ENCODE data around the gene IQSEC3.
A peak's percentile ranks its signal among the peaks of the same experiment; 100 is the strongest.

IQSEC3 gene

GRCh38 chr12:210277-211141 is 143.9 kb downstream of the IQSEC3 start:
- no peak overlapping the region for H4K8ac ChIP-seq (ENCODE audit: low read depth, low read length)
- H2BK15ac ChIP-seq (replicated peaks; ENCODE audit: low read depth) = no peak overlapping the region
- no peaks in the 10 kb centered on the region for H3K27me3 ChIP-seq (ENCODE audit: insufficient read depth, low read length, poor library complexity)
- no peak for DNase-seq
- no peak overlapping the region for H3K18ac ChIP-seq (ENCODE audit: low read length)
- H3K9ac ChIP-seq (ENCODE audit: low read length) = no peak overlapping the region
- H3K79me2 ChIP-seq (ENCODE audit: control insufficient read depth, insufficient read depth, low read length) = no peaks in the 10 kb centered on the region
- no peak overlapping the region for H2BK120ac ChIP-seq (ENCODE audit: low read depth, low read length)
- H3K79me1 ChIP-seq (ENCODE audit: low read length) = no peaks in the 10 kb centered on the region
- H3K4me2 ChIP-seq (ENCODE audit: low read length) = no peak overlapping the region
- H2AK5ac ChIP-seq (ENCODE audit: low read length) = no peak overlapping the region
- H3K23ac ChIP-seq (ENCODE audit: low read length) = no peak overlapping the region
- H3K36me3 ChIP-seq (ENCODE audit: control insufficient read depth, insufficient read depth, low read length) = no peaks in the 10 kb centered on the region
- no CpG with 5 or more reads among the region's 16 CpGs for WGBS (ENCODE audit: extremely low coverage, insufficient coverage, low lambda C conversion rate)
- H3K27ac ChIP-seq (ENCODE audit: low read depth, low read length) = no peak overlapping the region
- H3K4ac ChIP-seq (ENCODE audit: low read depth, low read length) = no peak overlapping the region
- no peak overlapping the region for H2BK5ac ChIP-seq (ENCODE audit: low read length)
- H4K5ac ChIP-seq (ENCODE audit: low read length) = no peak overlapping the region
- H3K4me1 ChIP-seq (ENCODE audit: control insufficient read depth, low read depth, low read length) = peaks cover 3% of the 10 kb centered on the region
- H3K4me3 ChIP-seq (ENCODE audit: low read length) = no peak overlapping the region
- H3K56ac ChIP-seq (ENCODE audit: low read length) = no peak overlapping the region

DNA sequence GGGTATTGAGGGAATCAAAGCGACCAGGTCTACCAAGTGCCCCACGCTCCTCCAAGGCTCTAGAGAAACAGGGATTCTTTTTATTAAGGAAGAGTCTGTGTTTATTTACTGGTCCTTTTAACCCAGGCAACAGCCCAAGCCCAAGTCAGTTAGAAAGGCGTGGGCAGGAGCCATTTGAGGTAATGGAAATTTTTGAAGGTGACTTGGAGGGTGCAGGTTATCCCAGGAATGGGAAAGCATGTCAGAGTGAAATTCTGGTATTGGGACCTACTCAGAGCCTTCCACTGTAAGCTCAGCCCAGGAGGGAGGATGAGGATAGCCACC is 144.5 kb downstream of the IQSEC3 start:
- H3K56ac ChIP-seq (ENCODE audit: low read length) = no peak overlapping the region
- no peak overlapping the region for H3K23ac ChIP-seq (ENCODE audit: low read length)
- no peak overlapping the region for H2BK5ac ChIP-seq (ENCODE audit: low read length)
- H3K4me1 ChIP-seq (ENCODE audit: control insufficient read depth, low read depth, low read length) = peaks cover 3% of the 10 kb centered on the region
- no peak overlapping the region for H3K27ac ChIP-seq (ENCODE audit: low read depth, low read length)
- H3K79me1 ChIP-seq (ENCODE audit: low read length) = no peaks in the 10 kb centered on the region
- no peak overlapping the region for H4K5ac ChIP-seq (ENCODE audit: low read length)
- H2AK5ac ChIP-seq (ENCODE audit: low read length) = no peak overlapping the region
- no peak overlapping the region for H3K4me3 ChIP-seq (ENCODE audit: low read length)
- H3K4me2 ChIP-seq (ENCODE audit: low read length) = no peak overlapping the region
- H3K27me3 ChIP-seq (ENCODE audit: insufficient read depth, low read length, poor library complexity) = no peaks in the 10 kb centered on the region
- no peak overlapping the region for H3K18ac ChIP-seq (ENCODE audit: low read length)
- DNase-seq = no peak
- no peak overlapping the region for H4K8ac ChIP-seq (ENCODE audit: low read depth, low read length)
- H3K4ac ChIP-seq (ENCODE audit: low read depth, low read length) = no peak overlapping the region
- WGBS (ENCODE audit: extremely low coverage, insufficient coverage, low lambda C conversion rate) = no CpG with 5 or more reads among the region's 3 CpGs
- H2BK120ac ChIP-seq (ENCODE audit: low read depth, low read length) = no peak overlapping the region
- no peak overlapping the region for H2BK15ac ChIP-seq (replicated peaks; ENCODE audit: low read depth)
- no peaks in the 10 kb centered on the region for H3K79me2 ChIP-seq (ENCODE audit: control insufficient read depth, insufficient read depth, low read length)
- no peak overlapping the region for H3K9ac ChIP-seq (ENCODE audit: low read length)
- no peaks in the 10 kb centered on the region for H3K36me3 ChIP-seq (ENCODE audit: control insufficient read depth, insufficient read depth, low read length)

GRCh38 chr12:211639-212414 is 145.3 kb downstream of the IQSEC3 start:
- H3K36me3 ChIP-seq (ENCODE audit: control insufficient read depth, insufficient read depth, low read length) = no peaks in the 10 kb centered on the region
- H3K56ac ChIP-seq (ENCODE audit: low read length) = no peak overlapping the region
- no peak overlapping the region for H4K5ac ChIP-seq (ENCODE audit: low read length)
- no peaks in the 10 kb centered on the region for H3K79me2 ChIP-seq (ENCODE audit: control insufficient read depth, insufficient read depth, low read length)
- H3K9ac ChIP-seq (ENCODE audit: low read length) = no peak overlapping the region
- H3K4me2 ChIP-seq (ENCODE audit: low read length) = no peak overlapping the region
- WGBS (ENCODE audit: extremely low coverage, insufficient coverage, low lambda C conversion rate) = no CpG with 5 or more reads among the region's 16 CpGs
- no peak overlapping the region for H3K18ac ChIP-seq (ENCODE audit: low read length)
- peaks cover 3% of the 10 kb centered on the region for H3K4me1 ChIP-seq (ENCODE audit: control insufficient read depth, low read depth, low read length)
- no peak overlapping the region for H2BK5ac ChIP-seq (ENCODE audit: low read length)
- H2BK15ac ChIP-seq (replicated peaks; ENCODE audit: low read depth) = no peak overlapping the region
- H2AK5ac ChIP-seq (ENCODE audit: low read length) = no peak overlapping the region
- no peak overlapping the region for H3K4ac ChIP-seq (ENCODE audit: low read depth, low read length)
- H3K27me3 ChIP-seq (ENCODE audit: insufficient read depth, low read length, poor library complexity) = no peaks in the 10 kb centered on the region
- H3K23ac ChIP-seq (ENCODE audit: low read length) = no peak overlapping the region
- no peaks in the 10 kb centered on the region for H3K79me1 ChIP-seq (ENCODE audit: low read length)
- H2BK120ac ChIP-seq (ENCODE audit: low read depth, low read length) = no peak overlapping the region
- H4K8ac ChIP-seq (ENCODE audit: low read depth, low read length) = no peak overlapping the region
- DNase-seq = peak; percentile 34
- no peak overlapping the region for H3K4me3 ChIP-seq (ENCODE audit: low read length)
- no peak overlapping the region for H3K27ac ChIP-seq (ENCODE audit: low read depth, low read length)

DNA sequence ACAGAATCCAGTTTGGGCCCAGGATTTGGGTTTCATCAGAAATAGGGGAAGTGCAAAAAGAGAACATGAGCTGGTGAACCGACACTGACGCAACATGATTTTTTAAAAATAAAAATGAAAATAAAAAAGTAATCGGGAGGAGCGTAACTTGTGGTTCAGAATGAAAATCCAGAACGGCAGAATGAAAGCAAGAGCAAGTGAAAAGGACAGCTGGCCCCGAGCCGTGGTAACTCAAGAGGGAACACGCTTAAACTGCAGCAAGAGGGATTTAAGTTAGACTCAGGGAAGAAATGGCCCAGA is 145.8 kb downstream of the IQSEC3 start:
- Histone ChIP-seq H3K4me3 (ENCODE audit: low read length) (no peak overlapping the region), H3K56ac (ENCODE audit: low read length) (no peak overlapping the region), H4K5ac (ENCODE audit: low read length) (no peak overlapping the region), H3K27me3 (ENCODE audit: insufficient read depth, low read length, poor library complexity) (no peaks in the 10 kb centered on the region), H2BK120ac (ENCODE audit: low read depth, low read length) (no peak overlapping the region), H2BK15ac (replicated peaks; ENCODE audit: low read depth) (no peak overlapping the region), H4K8ac (ENCODE audit: low read depth, low read length) (no peak overlapping the region), H3K36me3 (ENCODE audit: control insufficient read depth, insufficient read depth, low read length) (no peaks in the 10 kb centered on the region), H3K4me2 (ENCODE audit: low read length) (no peak overlapping the region), H3K27ac (ENCODE audit: low read depth, low read length) (no peak overlapping the region), H3K18ac (ENCODE audit: low read length) (no peak overlapping the region), H3K9ac (ENCODE audit: low read length) (no peak overlapping the region), H2BK5ac (ENCODE audit: low read length) (no peak overlapping the region), H3K4me1 (ENCODE audit: control insufficient read depth, low read depth, low read length) (peaks cover 3% of the 10 kb centered on the region), H3K79me2 (ENCODE audit: control insufficient read depth, insufficient read depth, low read length) (no peaks in the 10 kb centered on the region), H2AK5ac (ENCODE audit: low read length) (no peak overlapping the region), H3K4ac (ENCODE audit: low read depth, low read length) (no peak overlapping the region), H3K23ac (ENCODE audit: low read length) (no peak overlapping the region), H3K79me1 (ENCODE audit: low read length) (no peaks in the 10 kb centered on the region)
- no peak for DNase-seq
- no CpG with 5 or more reads among the region's 8 CpGs for WGBS (ENCODE audit: extremely low coverage, insufficient coverage, low lambda C conversion rate)

DNA sequence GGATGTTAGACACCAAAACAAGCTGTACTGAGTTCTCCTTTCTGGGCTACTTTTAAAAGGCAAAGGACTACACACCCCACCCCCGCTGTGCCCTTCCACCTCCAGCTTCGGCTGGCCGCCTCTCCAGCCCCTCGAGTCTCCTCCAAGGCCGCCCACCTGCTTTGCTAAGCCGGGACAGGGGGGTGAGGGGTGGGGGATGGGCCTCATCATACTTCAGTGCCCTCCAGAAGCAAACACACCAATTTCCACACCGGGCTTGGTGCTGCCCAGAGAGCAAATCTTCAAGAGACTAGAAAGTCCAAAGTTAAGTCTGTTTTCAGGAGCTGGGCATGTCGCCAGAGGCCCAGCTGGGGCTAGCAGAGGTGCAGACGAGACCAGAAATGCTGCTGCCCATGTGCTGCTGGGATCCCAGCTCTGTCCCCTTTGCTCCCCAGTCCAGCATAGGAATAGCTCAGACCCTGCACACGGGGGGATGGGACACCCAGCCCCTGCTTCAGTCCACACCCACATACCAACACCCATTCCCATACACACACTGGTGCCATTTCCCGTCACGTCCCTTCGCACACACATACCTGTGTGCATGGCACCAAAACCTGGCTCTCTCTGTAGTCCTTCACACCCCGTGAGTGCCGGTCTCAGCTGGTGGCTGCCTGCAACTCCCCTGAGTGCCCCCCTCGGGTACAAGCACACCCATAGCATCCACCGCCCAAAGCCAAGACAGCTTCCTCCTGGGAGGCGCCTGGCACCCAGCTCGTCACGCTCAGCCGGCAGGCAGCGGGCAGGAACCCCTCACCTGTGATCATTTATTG is 146.4 kb downstream of the IQSEC3 start:
- 100% methylated on average over 3 of the region's 22 CpGs for WGBS (ENCODE audit: extremely low coverage, insufficient coverage, low lambda C conversion rate)
- Histone ChIP-seq H2AK5ac (ENCODE audit: low read length) (no peak overlapping the region), H4K8ac (ENCODE audit: low read depth, low read length) (no peak overlapping the region), H3K27ac (ENCODE audit: low read depth, low read length) (no peak overlapping the region), H3K27me3 (ENCODE audit: insufficient read depth, low read length, poor library complexity) (no peaks in the 10 kb centered on the region), H3K18ac (ENCODE audit: low read length) (no peak overlapping the region), H3K4me1 (ENCODE audit: control insufficient read depth, low read depth, low read length) (peaks cover 3% of the 10 kb centered on the region), H3K4ac (ENCODE audit: low read depth, low read length) (no peak overlapping the region), H3K36me3 (ENCODE audit: control insufficient read depth, insufficient read depth, low read length) (no peaks in the 10 kb centered on the region), H3K4me2 (ENCODE audit: low read length) (no peak overlapping the region), H2BK120ac (ENCODE audit: low read depth, low read length) (no peak overlapping the region), H3K56ac (ENCODE audit: low read length) (no peak overlapping the region), H3K23ac (ENCODE audit: low read length) (no peak overlapping the region), H3K4me3 (ENCODE audit: low read length) (no peak overlapping the region), H3K79me2 (ENCODE audit: control insufficient read depth, insufficient read depth, low read length) (no peaks in the 10 kb centered on the region), H3K9ac (ENCODE audit: low read length) (no peak overlapping the region), H2BK15ac (replicated peaks; ENCODE audit: low read depth) (no peak overlapping the region), H3K79me1 (ENCODE audit: low read length) (no peaks in the 10 kb centered on the region), H4K5ac (ENCODE audit: low read length) (no peak overlapping the region), H2BK5ac (ENCODE audit: low read length) (no peak overlapping the region)
- DNase-seq = no peak
